OCI-LY3 (cell line): Measurements from ENCODE around the gene ZC3H18.

Source experiments
- CTCF ChIP-seq: fragments of 200-600, 300-600 bp; sonication (generic); IDR thresholded peaks from 2 replicates; pipeline ENCODE4 v1.5.1; 2014; ENCODE audit warnings: antibody characterized with exemption, low read length, low read depth
- EZH2phosphoT487 ChIP-seq: fragments of 200-600 bp; shearing (Covaris generic); IDR thresholded peaks from 2 replicates; pipeline ENCODE4 v1.6.1; 2018; ENCODE audit warnings: antibody characterized with exemption, mixed run types, low read depth

DNA sequence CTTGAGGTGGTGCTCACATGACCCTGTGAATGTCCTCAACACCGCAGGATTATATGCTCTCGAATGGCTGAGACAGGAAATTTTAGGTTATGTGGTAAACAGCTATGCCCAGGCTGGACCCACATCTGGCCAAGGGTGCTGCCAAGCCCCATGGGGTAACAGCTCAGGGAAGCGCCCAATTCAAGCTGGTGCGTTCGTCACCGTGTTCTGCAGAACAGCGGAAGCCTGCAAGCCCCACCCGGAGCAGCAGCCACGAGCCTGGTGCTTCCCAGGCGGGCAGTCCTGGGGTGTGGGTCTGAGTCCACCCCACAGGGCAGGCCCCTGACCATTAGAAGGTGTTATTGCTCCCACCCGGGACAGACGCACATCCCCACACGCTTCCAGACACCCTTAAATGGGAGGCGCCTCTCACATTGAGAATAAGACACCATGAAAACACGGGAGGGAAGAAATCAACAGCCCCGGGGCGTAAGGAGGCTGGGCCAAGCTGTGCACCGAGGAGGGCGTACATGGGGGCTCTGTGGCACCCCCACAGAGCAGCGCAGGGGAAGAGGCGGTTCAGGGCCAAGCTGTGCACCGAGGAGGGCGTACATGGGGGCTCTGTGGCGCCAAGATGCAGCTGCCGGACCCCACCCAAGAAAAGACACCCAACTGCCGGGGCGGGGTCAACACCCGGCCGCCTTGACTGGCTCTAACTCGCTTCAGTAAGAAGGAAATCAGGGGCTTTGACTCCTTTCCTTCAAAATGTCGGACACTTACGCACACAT, 83.6 kb downstream of the ZC3H18 start:
- TF ChIP-seq CTCF: no peak
- no peak for TF ChIP-seq EZH2phosphoT487
